Adrenal gland (tissue), 5 donors: Measurements from ENCODE around the gene ZNF787.

Experiments
- POLR2A ChIP-seq, 2 donors: fragments of 450-650 bp; IDR thresholded peaks; one replicate each; pipeline ENCODE4 v1.6.1; 2017; ENCODE audit warnings: antibody characterized with exemption in 2 of 2, mild to moderate bottlenecking in 2 of 2, moderate library complexity in 1 of 2
- TF ChIP-seq, protein P1 (sequence below), 6 experiments: fragments of 450-650 bp in 4 of 6; fragments of 200-600 bp in 2 of 6; sonication (generic) in 1 of 6; IDR thresholded peaks; 1 replicate in 5 of 6; 2 replicates in 1 of 6; pipeline versions ENCODE4 v1.5.1 to v1.8.0; 2016 to 2021; ENCODE audit warnings: antibody characterized with exemption in 6 of 6, mild to moderate bottlenecking in 2 of 6, moderate library complexity in 1 of 6
- donor health status: DM: no; HTN: no; CAD: no.

DNA sequence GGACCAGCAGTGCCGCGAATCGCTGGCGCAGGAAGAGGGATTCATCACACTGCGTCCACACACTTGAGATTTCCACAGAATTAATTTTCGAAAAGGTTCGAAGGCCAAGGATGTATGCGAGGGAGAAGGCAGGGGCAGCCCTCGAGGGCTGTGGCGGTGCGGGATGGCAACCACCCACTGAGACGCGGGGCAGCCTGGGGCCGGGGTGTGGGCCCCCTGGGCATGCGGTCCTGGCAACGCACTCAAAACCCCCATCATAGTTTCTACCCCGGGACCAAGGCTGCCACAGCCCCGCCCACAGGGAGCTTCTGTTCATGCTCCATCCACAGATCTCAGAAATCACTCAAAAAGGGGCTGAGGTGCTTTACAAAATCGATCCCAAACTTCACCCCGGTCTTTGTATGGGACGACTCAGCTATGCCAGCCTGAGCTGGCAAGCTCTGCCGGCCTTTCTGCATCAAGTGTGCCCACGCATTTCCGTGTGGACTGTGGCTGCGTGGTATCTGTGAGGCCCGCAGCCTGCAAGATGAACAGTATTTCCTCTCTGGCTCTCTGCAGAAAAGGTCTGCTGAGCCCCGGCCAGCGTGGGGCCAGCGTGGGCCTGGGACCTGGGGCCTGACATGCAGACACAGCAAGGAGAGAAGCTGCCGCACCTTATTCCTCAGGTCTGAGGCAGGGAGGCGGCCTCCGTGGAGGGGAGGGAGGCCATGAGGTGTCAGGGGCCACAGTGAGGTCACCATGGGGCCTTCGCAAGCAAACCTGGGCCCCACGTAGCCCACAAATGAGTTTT lies 19.2 kb downstream of the ZNF787 start:
- TF ChIP-seq, protein P1, sequence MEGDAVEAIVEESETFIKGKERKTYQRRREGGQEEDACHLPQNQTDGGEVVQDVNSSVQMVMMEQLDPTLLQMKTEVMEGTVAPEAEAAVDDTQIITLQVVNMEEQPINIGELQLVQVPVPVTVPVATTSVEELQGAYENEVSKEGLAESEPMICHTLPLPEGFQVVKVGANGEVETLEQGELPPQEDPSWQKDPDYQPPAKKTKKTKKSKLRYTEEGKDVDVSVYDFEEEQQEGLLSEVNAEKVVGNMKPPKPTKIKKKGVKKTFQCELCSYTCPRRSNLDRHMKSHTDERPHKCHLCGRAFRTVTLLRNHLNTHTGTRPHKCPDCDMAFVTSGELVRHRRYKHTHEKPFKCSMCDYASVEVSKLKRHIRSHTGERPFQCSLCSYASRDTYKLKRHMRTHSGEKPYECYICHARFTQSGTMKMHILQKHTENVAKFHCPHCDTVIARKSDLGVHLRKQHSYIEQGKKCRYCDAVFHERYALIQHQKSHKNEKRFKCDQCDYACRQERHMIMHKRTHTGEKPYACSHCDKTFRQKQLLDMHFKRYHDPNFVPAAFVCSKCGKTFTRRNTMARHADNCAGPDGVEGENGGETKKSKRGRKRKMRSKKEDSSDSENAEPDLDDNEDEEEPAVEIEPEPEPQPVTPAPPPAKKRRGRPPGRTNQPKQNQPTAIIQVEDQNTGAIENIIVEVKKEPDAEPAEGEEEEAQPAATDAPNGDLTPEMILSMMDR (IDR thresholded peaks at IDR 0.05) = no peak
- no peak for TF ChIP-seq POLR2A (IDR thresholded peaks at IDR 0.05)
